B cell (primary cell): ENCODE data around the gene KIAA0319L.

ENCODE experiments used
- CTCF ChIP-seq: fragments of 200-600 bp; IDR thresholded peaks from one replicate; pipeline ENCODE4 v1.8.0; 2022; ENCODE audit warnings: antibody characterized with exemption, mild to moderate bottlenecking
- EZH2 ChIP-seq: IDR thresholded peaks from 2 replicates; pipeline ENCODE4 v1.6.1; 2012; ENCODE audit warnings: borderline replicate concordance, low read depth, mild to moderate bottlenecking, moderate library complexity, low read length; ENCODE audit not compliant: insufficient read depth, poor library complexity, severe bottlenecking

DNA sequence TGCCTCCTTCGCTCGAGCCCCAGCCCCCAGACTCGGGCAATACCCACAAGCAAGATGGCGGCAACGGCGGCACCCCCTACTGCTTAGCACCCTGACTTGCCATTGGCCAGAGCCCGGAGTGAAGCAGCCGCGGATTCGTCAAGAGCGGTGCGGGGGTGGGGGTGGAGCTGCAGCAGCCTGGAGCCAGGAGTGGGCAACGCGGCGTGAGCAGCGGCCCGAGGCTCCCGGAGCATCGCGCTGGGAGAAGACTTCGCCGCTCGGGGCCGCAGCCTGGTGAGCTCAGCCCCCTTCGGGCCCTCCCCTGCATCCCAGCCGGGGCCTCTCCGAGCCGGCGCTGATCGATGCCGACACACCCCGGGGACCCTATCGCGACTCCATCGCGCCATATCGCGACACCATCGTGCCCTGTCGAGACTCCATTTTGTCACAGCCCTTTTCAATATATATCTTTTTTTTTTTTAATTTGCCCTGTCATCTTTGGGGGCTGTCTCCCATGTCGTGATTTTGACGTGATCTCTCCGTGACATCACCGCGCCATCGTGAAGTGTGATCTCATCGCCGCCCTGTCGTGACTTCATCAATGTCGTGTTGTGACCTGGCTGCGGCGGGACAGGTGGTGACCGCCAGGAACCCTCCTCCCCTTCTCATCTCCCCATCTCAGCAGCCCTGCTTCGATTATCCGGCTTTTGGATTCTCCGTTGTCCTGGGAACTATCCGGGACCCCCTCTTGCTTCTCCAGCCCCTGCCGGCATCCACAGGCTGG lies 589 bp upstream of the KIAA0319L start, which contains the start of gene NCDN:
- TF ChIP-seq EZH2 (no peak), CTCF (no peak)
